Kidney (tissue), 14 donors: ENCODE data around the gene ATG2B. TPM values are rescaled to one million over a fixed set of nuclear protein-coding genes. Genes with fewer than 3 reads are reported as not detected.

Experiments
- DNase-seq, 5 donors: peaks; one replicate each; pipeline ENCODE4 v3.0.0-alpha.2; 2013 to 2020
- FAIRE-seq: peaks from 2 replicates; lab custom pipeline; 2012; peaks lifted over from hg19 to GRCh38; lab: Jason Lieb, UNC
- H3K27ac ChIP-seq, 2 donors: one replicate each; pipeline ENCODE4 v1.7.0; 2013; ENCODE audit warnings: low read depth in 2 of 2, low read length in 2 of 2, inconsistent platforms in 1 of 2
- H3K27me3 ChIP-seq: one replicate; pipeline ENCODE4 v1.7.1; 2013; ENCODE audit warnings: low read length, inconsistent platforms; ENCODE audit not compliant: control insufficient read depth, insufficient read depth
- H3K36me3 ChIP-seq, 3 donors: one replicate each; pipeline versions ENCODE4 v1.7.0 to v1.7.1; 2013; ENCODE audit warnings: low read length in 3 of 3, control low read depth in 1 of 3, inconsistent platforms in 1 of 3; ENCODE audit not compliant: insufficient read depth in 3 of 3, control insufficient read depth in 2 of 3
- H3K4me1 ChIP-seq, 3 donors: one replicate each; pipeline versions ENCODE4 v1.7.0 to v1.7.1; 2013; ENCODE audit warnings: low read length in 3 of 3, inconsistent platforms in 1 of 3, low read depth in 1 of 3; ENCODE audit not compliant: control insufficient read depth in 2 of 3, insufficient read depth in 2 of 3
- H3K4me3 ChIP-seq, 3 donors: one replicate each; pipeline versions ENCODE4 v1.7.0 to v1.8.1; 2013; ENCODE audit warnings: low read length in 3 of 3, control low read depth in 1 of 3, inconsistent platforms in 1 of 3
- H3K9ac ChIP-seq, 3 donors: one replicate each; pipeline versions ENCODE4 v1.7.0 to v1.7.1; 2013; ENCODE audit warnings: low read length in 3 of 3, control low read depth in 1 of 3, inconsistent platforms in 1 of 3
- H3K9me3 ChIP-seq, 3 donors: one replicate each; pipeline versions ENCODE4 v1.7.0 to v1.7.1; 2013; ENCODE audit warnings: low read length in 3 of 3, control low read depth in 1 of 3, inconsistent platforms in 1 of 3; ENCODE audit not compliant: control insufficient read depth in 2 of 3, insufficient read depth in 1 of 3
- CTCF ChIP-seq: IDR thresholded peaks from 3 replicates; pipeline ENCODE4 v1.5.1; 2012; ENCODE audit warnings: mild to moderate bottlenecking, moderate library complexity, borderline replicate concordance; ENCODE audit not compliant: insufficient read depth; ENCODE audit errors: extremely low read depth
- intact Hi-C: fragments of 100-400 bp; cut with DNase I; formaldehyde crosslinking; loops from one replicate; pipeline ENCODE4 v1.11.1; 2022
- polyA plus RNA-seq: library from polyadenylated mRNA; stranded (reverse); fragments of 350-450 nt; fragmentation: Illumina TruSeq; extraction: RNeasy Lipid Tissue Mini Kit (QIAGEN cat#74804); gene quantifications from one replicate; pipeline ENCODE4 v1.2.3, GENCODE V29; 2014; ENCODE audit warnings: low read depth, low replicate concordance; ENCODE audit not compliant: insufficient read depth
- total RNA-seq: library from RNA; stranded (reverse); fragmentation: NEBNext Ultra II Directional; extraction: Animal tissue kit (Norgen Biotek cat#: 25700); gene quantifications from one replicate; pipeline ENCODE4 v1.2.1, GENCODE V29; 2021
- donor health status: control.
- donor health status: control.
- donor health status: control.
- donor health status: control.
- donor health status: control.
- donor health status: DM: yes; HTN: yes; CAD: no.
- donor health status: Normal renal cell carcinoma (clear cell type).

Gene ATG2B
- total and polyA plus RNA-seq, 2 donors from 2014 or later, result 3.8 to 35.8 TPM

GRCh38 chr14:96398432-96398831 is 35.3 kb upstream of the ATG2B start:
- H3K9me3 ChIP-seq, result no peaks in the 10 kb centered on the region
- intact Hi-C loops, result no loop called here
- no peaks in the 10 kb centered on the region for H3K27me3 ChIP-seq
- H3K36me3 ChIP-seq, result no peaks in the 10 kb centered on the region
- TF ChIP-seq CTCF, result no peak
- DNase-seq (no peak), FAIRE-seq (no peak)
- H3K27ac ChIP-seq, result no peak overlapping the region
- H3K4me3 ChIP-seq, result no peak overlapping the region
- no peaks in the 10 kb centered on the region for H3K4me1 ChIP-seq
- no peak overlapping the region for H3K9ac ChIP-seq

GRCh38 chr14:96394047-96394815 is 31.1 kb upstream of the ATG2B start:
- Histone ChIP-seq H3K9me3 (no peaks in the 10 kb centered on the region), H3K27ac (no peak overlapping the region), H3K36me3 (no peaks in the 10 kb centered on the region), H3K4me1 (peaks cover 0 to 4% (median 2%) of the 10 kb centered on the region in 3 donors), H3K27me3 (no peaks in the 10 kb centered on the region), H3K9ac (no peak overlapping the region), H3K4me3 (no peak overlapping the region)
- no peak for TF ChIP-seq CTCF
- intact Hi-C loops, result no loop called here
- no peak for FAIRE-seq
- DNase-seq, result no peak

- intact Hi-C loops, result no loop called here
- H3K4me3 ChIP-seq, result no peak overlapping the region
Observed at GRCh38 chr14:96393071-96393691, 30.0 kb upstream of the ATG2B start.

More at GRCh38 chr14:96393071-96393691, 30.0 kb upstream of the ATG2B start:
- Histone ChIP-seq H3K27me3 (no peaks in the 10 kb centered on the region), H3K9me3 (no peaks in the 10 kb centered on the region), H3K27ac (no peak overlapping the region), H3K9ac (no peak overlapping the region), H3K36me3 (no peaks in the 10 kb centered on the region), H3K4me1 (peaks cover 0 to 4% (median 2%) of the 10 kb centered on the region in 3 donors)
- no peak for TF ChIP-seq CTCF
- FAIRE-seq (no peak), DNase-seq (no peak)
